Measurements from ENCODE around the gene PROX1.

Gene PROX1

DNA sequence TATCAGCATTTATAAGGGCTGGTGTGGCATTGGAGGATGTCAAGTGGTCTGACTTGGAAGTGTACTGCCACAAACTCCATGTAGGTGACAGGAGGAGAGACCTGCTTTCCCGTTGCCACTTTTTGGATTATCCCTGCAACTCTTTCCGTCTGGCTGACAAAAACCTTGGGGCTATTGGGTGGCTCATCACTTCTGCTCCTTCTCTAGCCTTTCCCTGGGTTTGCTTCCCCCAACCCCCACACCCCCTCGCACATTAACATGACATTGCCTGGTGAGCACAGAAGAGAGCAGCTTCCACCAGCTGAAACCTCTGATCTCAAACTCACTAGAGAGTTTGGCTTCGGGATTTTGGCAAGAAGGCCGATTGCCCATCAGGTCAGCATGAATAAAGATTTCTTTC is 39.2 kb downstream of the PROX1 start:
- 17 to 29% methylated on average over 4 to 5 of the region's 5 CpGs for WGBS, 2 experiments (ENCODE audit: insufficient coverage in 2 of 2)
- no peak overlapping the region for H3K27ac ChIP-seq (ENCODE audit: low read depth, low read length, severe bottlenecking)
- no peak overlapping the region for H3K4me3 ChIP-seq (ENCODE audit: extremely low read depth, insufficient read depth, low read length, poor library complexity, severe bottlenecking)
- H3K4me1 ChIP-seq (ENCODE audit: control insufficient read depth, insufficient read depth, low read length, poor library complexity, severe bottlenecking) = peaks cover 40% of the 10 kb centered on the region
- no peaks in the 10 kb centered on the region for H3K9me3 ChIP-seq (ENCODE audit: control insufficient read depth, low read length)
- H3K36me3 ChIP-seq (ENCODE audit: control insufficient read depth, insufficient read depth, low read length) = peaks cover 7% of the 10 kb centered on the region

DNA sequence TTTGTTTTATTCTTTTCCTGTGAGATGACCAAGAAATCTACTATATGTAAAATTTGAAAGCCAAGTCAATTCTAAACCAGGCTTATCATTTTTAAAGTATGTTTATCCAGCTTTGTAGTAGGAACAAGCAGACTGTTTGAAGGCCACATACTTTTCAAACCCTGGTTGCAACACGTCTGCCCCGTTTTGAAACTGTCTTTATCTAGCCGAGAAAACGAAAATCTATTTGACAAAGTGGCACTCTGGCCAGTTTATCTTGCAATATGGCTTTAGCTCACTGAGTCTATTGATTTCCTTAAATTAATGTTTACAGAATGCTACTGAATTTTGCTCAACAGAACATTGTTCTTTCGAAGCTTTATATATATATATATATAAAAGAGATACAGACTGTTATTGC is 39.7 kb downstream of the PROX1 start:
- Histone ChIP-seq H3K9me3 (ENCODE audit: control insufficient read depth, low read length) (no peaks in the 10 kb centered on the region), H3K4me1 (ENCODE audit: control insufficient read depth, insufficient read depth, low read length, poor library complexity, severe bottlenecking) (peaks cover 39% of the 10 kb centered on the region), H3K36me3 (ENCODE audit: control insufficient read depth, insufficient read depth, low read length) (peaks cover 7% of the 10 kb centered on the region), H3K27ac (ENCODE audit: low read depth, low read length, severe bottlenecking) (no peak overlapping the region), H3K4me3 (ENCODE audit: extremely low read depth, insufficient read depth, low read length, poor library complexity, severe bottlenecking) (no peak overlapping the region)
- WGBS, 2 experiments (ENCODE audit: insufficient coverage in 2 of 2) = 62 to 79% methylated on average over 3 to 4 of the region's 5 CpGs

DNA sequence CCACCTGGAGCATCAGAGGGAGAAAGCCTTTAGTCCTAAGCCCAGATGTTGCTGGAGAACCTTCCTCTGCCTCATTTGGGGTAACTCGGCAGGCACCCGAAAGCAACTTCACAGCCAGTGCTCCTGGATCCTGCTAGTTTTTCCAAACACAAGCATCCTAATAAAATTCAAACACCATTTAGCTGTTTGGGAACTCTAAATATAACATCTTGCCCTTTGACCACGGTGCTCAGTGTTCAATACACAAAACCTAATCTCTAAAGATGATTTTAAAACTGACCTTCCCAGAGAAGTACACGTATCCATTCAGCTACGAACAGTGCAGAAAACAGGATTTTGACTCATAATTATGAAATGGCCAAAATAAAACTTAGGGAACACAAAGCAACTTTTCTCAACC is 40.3 kb downstream of the PROX1 start:
- H3K36me3 ChIP-seq (ENCODE audit: control insufficient read depth, insufficient read depth, low read length) = peaks cover 9% of the 10 kb centered on the region
- 88 to 97% methylated on average over 5 of the region's 5 CpGs for WGBS, 2 experiments (ENCODE audit: insufficient coverage in 2 of 2)
- H3K4me1 ChIP-seq (ENCODE audit: control insufficient read depth, insufficient read depth, low read length, poor library complexity, severe bottlenecking) = peaks cover 35% of the 10 kb centered on the region
- H3K9me3 ChIP-seq (ENCODE audit: control insufficient read depth, low read length) = no peaks in the 10 kb centered on the region
- H3K4me3 ChIP-seq (ENCODE audit: extremely low read depth, insufficient read depth, low read length, poor library complexity, severe bottlenecking) = no peak overlapping the region
- no peak overlapping the region for H3K27ac ChIP-seq (ENCODE audit: low read depth, low read length, severe bottlenecking)

DNA sequence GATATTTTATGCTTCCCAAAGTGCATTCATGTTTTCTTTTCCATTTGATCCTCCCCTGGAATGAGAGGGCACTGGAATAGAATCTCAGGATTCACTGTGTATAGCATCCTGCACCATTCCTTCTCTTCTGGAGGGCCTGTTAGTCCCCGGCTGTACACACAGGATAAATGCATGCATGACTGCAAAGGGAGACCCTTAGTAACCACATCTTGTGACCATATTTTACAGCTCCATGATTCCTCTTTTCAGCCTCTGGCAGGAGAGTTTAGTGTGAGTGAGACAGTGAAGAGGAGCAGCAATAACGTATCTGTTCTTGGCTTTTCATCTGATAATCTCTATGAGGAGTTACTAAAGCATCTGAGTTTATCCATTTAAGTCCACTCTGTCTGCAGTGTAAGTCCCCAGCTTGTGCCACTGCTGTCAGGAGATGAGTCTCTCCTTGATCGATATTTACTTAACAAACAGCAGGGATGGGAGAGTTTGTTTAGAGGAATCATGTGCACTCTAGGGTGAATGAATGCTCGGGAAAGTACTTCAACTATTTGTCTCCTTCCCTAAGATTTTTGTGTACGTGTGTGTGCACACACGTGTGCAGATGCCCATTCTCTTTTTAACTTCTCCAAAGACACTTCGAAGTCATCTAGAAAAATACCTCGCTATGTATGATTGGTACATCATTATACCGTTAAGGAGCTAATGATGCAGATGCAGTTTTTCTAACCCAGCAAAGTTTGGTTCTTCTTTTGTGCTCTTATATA is 41.1 kb downstream of the PROX1 start:
- WGBS, 2 experiments (ENCODE audit: insufficient coverage in 2 of 2) = 69 to 100% methylated on average over 1 to 4 of the region's 9 CpGs

DNA sequence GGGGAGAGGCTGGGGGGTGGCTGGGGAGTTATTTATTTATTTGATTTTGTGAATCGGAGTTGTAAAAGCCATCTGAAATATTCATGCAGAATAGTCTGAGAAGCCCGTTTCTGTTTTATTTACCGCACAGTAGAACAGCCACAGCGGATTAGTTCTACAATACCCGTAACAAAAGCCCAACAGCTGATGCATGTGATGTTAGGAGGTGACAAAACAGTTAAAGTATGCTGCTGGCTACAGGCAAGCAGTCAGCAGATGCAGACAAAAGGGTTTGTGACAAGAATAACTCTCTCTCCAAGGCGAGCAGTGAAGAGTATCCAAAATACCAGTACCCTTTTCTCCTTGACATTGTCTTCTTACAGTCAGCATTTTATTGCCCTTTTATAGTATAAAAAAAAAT is 42.0 kb downstream of the PROX1 start:
- Histone ChIP-seq H3K4me3 (ENCODE audit: extremely low read depth, insufficient read depth, low read length, poor library complexity, severe bottlenecking) (no peak overlapping the region), H3K27ac (ENCODE audit: low read depth, low read length, severe bottlenecking) (peak overlapping the region; percentile 46), H3K9me3 (ENCODE audit: control insufficient read depth, low read length) (no peaks in the 10 kb centered on the region), H3K4me1 (ENCODE audit: control insufficient read depth, insufficient read depth, low read length, poor library complexity, severe bottlenecking) (peaks cover 35% of the 10 kb centered on the region), H3K36me3 (ENCODE audit: control insufficient read depth, insufficient read depth, low read length) (peaks cover 9% of the 10 kb centered on the region)
- 40% methylated on average over 1 of the region's 6 CpGs; no CpG with 5 or more reads in 1 of the 2 experiments for WGBS, 2 experiments (ENCODE audit: insufficient coverage in 2 of 2)

More for the DNA sequence above, 41.1 kb downstream of the PROX1 start:
- Histone ChIP-seq H3K36me3 (ENCODE audit: control insufficient read depth, insufficient read depth, low read length) (peaks cover 9% of the 10 kb centered on the region), H3K4me3 (ENCODE audit: extremely low read depth, insufficient read depth, low read length, poor library complexity, severe bottlenecking) (no peak overlapping the region), H3K27ac (ENCODE audit: low read depth, low read length, severe bottlenecking) (no peak overlapping the region), H3K4me1 (ENCODE audit: control insufficient read depth, insufficient read depth, low read length, poor library complexity, severe bottlenecking) (peaks cover 35% of the 10 kb centered on the region), H3K9me3 (ENCODE audit: control insufficient read depth, low read length) (no peaks in the 10 kb centered on the region)

DNA sequence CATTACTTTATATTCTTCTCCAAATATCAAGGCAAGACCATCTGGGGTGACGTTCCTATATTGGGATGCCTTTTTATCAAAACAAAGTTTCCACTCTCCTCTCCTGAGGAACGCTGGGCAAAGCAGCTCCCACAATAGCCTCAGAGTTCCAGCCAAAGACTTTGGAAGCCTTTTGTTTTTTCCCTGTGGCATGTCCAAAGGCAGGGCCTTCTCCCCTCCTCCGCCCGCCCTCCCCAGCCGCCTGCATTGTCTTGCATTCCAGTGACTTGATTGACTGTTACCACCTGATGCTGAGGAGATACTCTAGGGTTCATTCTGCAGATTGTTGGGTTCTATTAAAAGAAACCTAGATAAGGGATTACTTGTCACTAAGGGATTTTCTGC is 43.5 kb downstream of the PROX1 start:
- peaks cover 35% of the 10 kb centered on the region for H3K4me1 ChIP-seq (ENCODE audit: control insufficient read depth, insufficient read depth, low read length, poor library complexity, severe bottlenecking)

DNA sequence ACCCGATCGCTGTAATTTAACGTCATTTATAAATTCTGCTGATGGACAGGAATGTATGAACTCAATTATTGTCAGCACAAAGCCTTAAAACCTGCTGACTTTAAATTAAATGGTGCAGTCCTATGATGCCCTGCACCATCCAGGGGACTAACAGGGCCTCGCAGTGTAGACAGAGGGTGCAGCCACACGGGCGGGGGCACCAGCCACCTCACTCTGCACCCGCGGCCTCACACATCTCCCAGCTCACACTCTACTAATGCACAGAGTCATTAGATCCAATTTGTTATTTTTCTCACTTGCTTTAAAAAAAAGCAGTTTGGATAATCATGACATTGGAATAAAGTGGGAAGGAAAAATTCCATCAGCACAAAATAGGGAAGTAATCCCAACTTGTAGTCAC is 49.7 kb downstream of the PROX1 start:
- no peaks in the 10 kb centered on the region for H3K4me1 ChIP-seq (ENCODE audit: control insufficient read depth, insufficient read depth, low read length, poor library complexity, severe bottlenecking)
- no peaks in the 10 kb centered on the region for H3K9me3 ChIP-seq (ENCODE audit: control insufficient read depth, low read length)
- WGBS, 2 experiments (ENCODE audit: insufficient coverage in 2 of 2) = 98 to 100% methylated on average over 3 to 6 of the region's 8 CpGs
- peaks cover 13% of the 10 kb centered on the region for H3K36me3 ChIP-seq (ENCODE audit: control insufficient read depth, insufficient read depth, low read length)
- no peak overlapping the region for H3K27ac ChIP-seq (ENCODE audit: low read depth, low read length, severe bottlenecking)
- H3K4me3 ChIP-seq (ENCODE audit: extremely low read depth, insufficient read depth, low read length, poor library complexity, severe bottlenecking) = no peak overlapping the region

More for the DNA sequence above, 43.5 kb downstream of the PROX1 start:
- peaks cover 15% of the 10 kb centered on the region for H3K36me3 ChIP-seq (ENCODE audit: control insufficient read depth, insufficient read depth, low read length)
- whole genome bisulfite sequencing, 2 experiments (ENCODE audit: insufficient coverage in 2 of 2) = 39 to 50% methylated on average over 4 of the region's 5 CpGs
- H3K4me3 ChIP-seq (ENCODE audit: extremely low read depth, insufficient read depth, low read length, poor library complexity, severe bottlenecking) = no peak overlapping the region
- no peaks in the 10 kb centered on the region for H3K9me3 ChIP-seq (ENCODE audit: control insufficient read depth, low read length)
- peak overlapping the region; percentile 46 for H3K27ac ChIP-seq (ENCODE audit: low read depth, low read length, severe bottlenecking)

DNA sequence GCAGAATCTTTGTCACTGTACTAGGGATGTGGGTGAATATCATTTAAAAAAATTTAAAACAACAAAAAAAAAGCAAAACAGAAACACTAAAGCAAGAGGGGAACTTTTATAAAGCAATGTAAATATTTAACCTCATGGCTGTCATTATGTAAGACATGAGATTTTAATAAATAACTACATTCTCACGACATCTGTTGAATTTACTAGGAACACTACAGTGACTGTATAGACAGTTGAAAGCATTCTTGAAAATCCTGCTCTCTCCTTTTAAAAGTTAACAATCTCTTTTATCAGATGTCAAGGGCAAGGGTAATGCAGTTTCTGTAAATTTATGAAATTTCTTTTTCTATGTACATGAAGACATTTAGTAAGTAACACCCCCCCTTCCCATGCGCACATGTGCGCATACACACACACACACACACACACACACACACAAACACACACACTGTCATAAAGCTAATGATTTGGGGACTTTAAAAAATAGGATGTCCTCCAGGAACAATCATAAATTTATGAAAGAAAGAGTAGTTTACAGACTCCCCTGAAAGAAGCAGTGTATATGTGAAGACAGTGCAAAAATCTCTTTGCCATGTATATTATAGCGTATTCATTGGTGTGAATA is 51.7 kb downstream of the PROX1 start:
- H3K27ac ChIP-seq (ENCODE audit: low read depth, low read length, severe bottlenecking) = no peak overlapping the region
- 86 to 100% methylated on average over 1 of the region's 4 CpGs for WGBS, 2 experiments (ENCODE audit: insufficient coverage in 2 of 2)
- H3K9me3 ChIP-seq (ENCODE audit: control insufficient read depth, low read length) = no peaks in the 10 kb centered on the region
- H3K36me3 ChIP-seq (ENCODE audit: control insufficient read depth, insufficient read depth, low read length) = peaks cover 11% of the 10 kb centered on the region
- no peaks in the 10 kb centered on the region for H3K4me1 ChIP-seq (ENCODE audit: control insufficient read depth, insufficient read depth, low read length, poor library complexity, severe bottlenecking)
- H3K4me3 ChIP-seq (ENCODE audit: extremely low read depth, insufficient read depth, low read length, poor library complexity, severe bottlenecking) = no peak overlapping the region

DNA sequence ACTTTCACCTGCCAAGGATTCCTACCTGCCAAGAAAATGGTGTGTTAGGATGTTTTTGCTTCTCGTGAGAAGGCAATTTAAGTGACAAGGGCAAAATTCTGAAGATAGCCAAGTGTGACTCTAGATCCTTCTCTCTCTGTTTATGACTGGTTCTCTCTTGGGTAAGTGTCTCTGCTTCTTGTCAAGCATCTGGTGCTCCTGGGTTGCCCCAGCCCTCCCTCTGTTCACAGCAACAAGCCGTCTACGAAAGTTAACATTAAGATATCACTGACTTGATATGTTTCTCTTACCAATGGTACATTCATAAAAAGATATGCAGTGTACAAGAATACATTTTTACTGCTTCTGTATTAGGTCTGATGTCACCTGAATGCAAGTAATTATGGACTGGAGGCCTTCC is 55.4 kb downstream of the PROX1 start:
- 75 to 90% methylated on average over 1 of the region's 3 CpGs for WGBS, 2 experiments (ENCODE audit: insufficient coverage in 2 of 2)

DNA sequence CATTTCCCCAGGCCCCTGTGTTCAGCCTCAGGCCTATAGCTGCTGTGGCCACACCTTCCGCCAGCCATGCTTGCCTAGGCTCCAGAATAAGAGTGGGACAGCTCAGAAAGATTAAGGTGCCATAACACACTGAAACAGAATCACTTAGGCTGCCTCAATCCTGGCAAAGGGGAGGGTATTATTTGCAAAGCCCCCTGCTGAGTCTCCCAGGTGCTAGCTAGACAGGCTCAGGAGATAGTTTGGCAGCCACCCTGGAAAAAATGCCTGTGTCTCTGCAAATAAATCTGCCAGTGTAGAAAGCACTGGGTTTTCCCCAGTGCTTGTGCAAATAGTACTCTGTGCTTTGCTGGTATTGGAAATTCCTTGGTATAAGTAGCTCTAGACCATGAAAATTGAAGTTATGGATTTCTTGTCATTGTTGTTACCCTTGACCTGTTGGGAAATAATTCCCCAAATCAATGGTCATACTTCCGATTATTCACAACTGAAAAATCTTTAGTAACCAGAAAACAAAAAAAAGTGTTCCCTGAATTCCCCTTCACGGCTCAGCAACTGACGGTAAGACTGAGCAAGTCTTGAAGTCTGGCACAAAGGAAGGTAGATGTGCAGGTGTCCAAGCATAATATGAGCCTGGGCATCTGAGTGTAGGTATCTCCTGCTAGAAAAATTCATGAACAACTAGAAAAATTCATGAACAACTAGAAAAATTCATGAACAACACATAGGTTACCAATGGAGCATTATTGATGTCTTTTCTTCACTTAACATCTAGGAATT is 56.9 kb downstream of the PROX1 start:
- peaks cover 4% of the 10 kb centered on the region for H3K9me3 ChIP-seq (ENCODE audit: control insufficient read depth, low read length)
- no peak overlapping the region for H3K27ac ChIP-seq (ENCODE audit: low read depth, low read length, severe bottlenecking)
- 100% methylated on average over 1 of the region's 4 CpGs for WGBS, 2 experiments (ENCODE audit: insufficient coverage in 2 of 2)
- H3K4me1 ChIP-seq (ENCODE audit: control insufficient read depth, insufficient read depth, low read length, poor library complexity, severe bottlenecking) = no peaks in the 10 kb centered on the region
- H3K36me3 ChIP-seq (ENCODE audit: control insufficient read depth, insufficient read depth, low read length) = no peaks in the 10 kb centered on the region
- no peak overlapping the region for H3K4me3 ChIP-seq (ENCODE audit: extremely low read depth, insufficient read depth, low read length, poor library complexity, severe bottlenecking)

More for the DNA sequence above, 55.4 kb downstream of the PROX1 start:
- Histone ChIP-seq H3K27ac (ENCODE audit: low read depth, low read length, severe bottlenecking) (no peak overlapping the region), H3K4me1 (ENCODE audit: control insufficient read depth, insufficient read depth, low read length, poor library complexity, severe bottlenecking) (no peaks in the 10 kb centered on the region), H3K36me3 (ENCODE audit: control insufficient read depth, insufficient read depth, low read length) (no peaks in the 10 kb centered on the region), H3K9me3 (ENCODE audit: control insufficient read depth, low read length) (no peaks in the 10 kb centered on the region), H3K4me3 (ENCODE audit: extremely low read depth, insufficient read depth, low read length, poor library complexity, severe bottlenecking) (no peak overlapping the region)

Measured in mesodermal cell (in vitro differentiated cells).